Adrenal gland (tissue), 12 donors: ENCODE measurements around the gene ANTXR2. TPM values are rescaled to one million over a fixed set of nuclear protein-coding genes. Genes with fewer than 3 reads are reported as not detected.

Experiments
- DNase-seq, 7 donors: peaks; one replicate each; pipeline ENCODE4 v3.0.0-alpha.2; 2019 to 2020
- H3K27ac ChIP-seq, 5 donors: fragments of 200-600 bp; sonication (generic) in 4 of 5; 1 replicate in 3 of 5; 2 replicates in 2 of 5; pipeline versions ENCODE4 v1.5.1 to v1.8.0; 2016 to 2020; ENCODE audit warnings: mild to moderate bottlenecking in 1 of 5
- H3K27me3 ChIP-seq: fragments of 200-600 bp; 2 replicates; pipeline ENCODE4 v1.8.0; 2021
- H3K36me3 ChIP-seq, 2 donors: fragments of 200-600 bp; replicated peaks in 1 of 2; 1 replicate in 1 of 2; 2 replicates in 1 of 2; pipeline versions ENCODE4 v1.5.1 to v1.8.0; 2018 to 2022
- H3K4me1 ChIP-seq, 2 donors: fragments of 200-600 bp; replicated peaks in 1 of 2; 1 replicate in 1 of 2; 2 replicates in 1 of 2; pipeline versions ENCODE4 v1.5.1 to v1.8.0; 2018 to 2021
- H3K4me3 ChIP-seq, 4 donors: fragments of 200-600 bp; sonication (generic) in 3 of 4; one replicate each; pipeline ENCODE4 v1.5.1; 2016 to 2018
- H3K9me3 ChIP-seq, 3 donors: fragments of 200-600 bp; sonication (generic) in 1 of 3; replicated peaks in 1 of 3; 1 replicate in 2 of 3; 2 replicates in 1 of 3; pipeline versions ENCODE4 v1.5.1 to v1.8.0; 2016 to 2021
- POLR2A ChIP-seq, 2 donors: fragments of 450-650 bp; IDR thresholded peaks; one replicate each; pipeline ENCODE4 v1.6.1; 2017; ENCODE audit warnings: antibody characterized with exemption in 2 of 2, mild to moderate bottlenecking in 2 of 2, moderate library complexity in 1 of 2
- WGBS, 4 donors: extraction: QIAGEN DNeasy Blood & Tissue Kit in 2 of 4; methylation state at CpG; one replicate each; pipeline versions ENCODE4 v1.1.5 to v1.1.7; 2013 to 2017; 5-methylcytosine and 5-hydroxymethylcytosine counted together
- intact Hi-C, 2 donors: fragments of 100-400 bp; cut with DNase I; formaldehyde crosslinking; loops; one replicate each; pipeline versions ENCODE4 v1.14.1 to v1.15.0; 2022 to 2023
- polyA plus RNA-seq, 3 donors: library from polyadenylated mRNA; stranded (reverse); fragments of 200-250 nt in 2 of 3; fragments of 350-450 nt in 1 of 3; fragmentation: Illumina TruSeq in 1 of 3; extraction: RNeasy Lipid Tissue Mini Kit (QIAGEN cat#74804) in 1 of 3; gene quantifications; one replicate each; pipeline ENCODE4 v1.2.3, GENCODE V29; 2013 to 2014
- total RNA-seq, 9 donors: library from RNA; depleted of rRNA in 4 of 9; stranded (reverse); fragments of >200 nt in 4 of 9; fragments of 120-200 nt in 1 of 9; fragmentation: NEBNext Ultra II Directional in 1 of 9; extraction: Animal tissue kit (Norgen Biotek cat#: 25700) in 1 of 9; gene quantifications; one replicate each; pipeline versions ENCODE4 v1.1.0 to v1.2.4, GENCODE V29; 2013 to 2023
- TF ChIP-seq, protein P1 (sequence below), 6 experiments: fragments of 450-650 bp in 4 of 6; fragments of 200-600 bp in 2 of 6; sonication (generic) in 1 of 6; IDR thresholded peaks; 1 replicate in 5 of 6; 2 replicates in 1 of 6; pipeline versions ENCODE4 v1.5.1 to v1.8.0; 2016 to 2021; ENCODE audit warnings: antibody characterized with exemption in 6 of 6, mild to moderate bottlenecking in 2 of 6, moderate library complexity in 1 of 6
- donor health status: healthy with polysubstance abuse.
- donor health status: Bipolar disorder and iron deficiency.
- donor health status: DM: yes; HTN: yes; CAD: no.
- donor health status: DM: no; HTN: no; CAD: no.
- donor health status: DM: no; HTN: no; CAD: no.
- donor health status: DM: yes; HTN: yes; CAD: no.

The ANTXR2 gene
- total and polyA plus RNA-seq, 12 donors: 8.4 to 96.6 (median 57.7) TPM

DNA sequence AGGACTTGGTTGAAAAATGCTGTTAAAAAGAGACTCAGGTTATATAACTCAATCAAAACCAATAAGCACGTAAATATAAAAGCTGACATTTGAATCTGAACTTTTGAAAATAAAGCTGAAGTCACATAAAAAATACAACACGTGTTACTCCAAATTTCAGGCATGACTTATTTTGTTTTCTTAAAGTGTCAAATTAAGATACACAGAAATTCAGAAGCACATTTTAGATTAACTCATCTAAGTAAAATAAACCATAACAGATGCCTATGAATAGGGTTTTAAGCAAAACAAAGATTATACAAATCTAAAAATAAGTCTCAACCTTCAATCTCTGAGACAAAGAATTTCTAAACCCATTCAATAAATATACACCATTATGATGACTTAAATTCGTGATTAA lies 124.8 kb downstream of the ANTXR2 start:
- intact Hi-C loops: no loop called here
- TF ChIP-seq POLR2A (IDR thresholded peaks at IDR 0.05): no peak
- TF ChIP-seq, protein P1, sequence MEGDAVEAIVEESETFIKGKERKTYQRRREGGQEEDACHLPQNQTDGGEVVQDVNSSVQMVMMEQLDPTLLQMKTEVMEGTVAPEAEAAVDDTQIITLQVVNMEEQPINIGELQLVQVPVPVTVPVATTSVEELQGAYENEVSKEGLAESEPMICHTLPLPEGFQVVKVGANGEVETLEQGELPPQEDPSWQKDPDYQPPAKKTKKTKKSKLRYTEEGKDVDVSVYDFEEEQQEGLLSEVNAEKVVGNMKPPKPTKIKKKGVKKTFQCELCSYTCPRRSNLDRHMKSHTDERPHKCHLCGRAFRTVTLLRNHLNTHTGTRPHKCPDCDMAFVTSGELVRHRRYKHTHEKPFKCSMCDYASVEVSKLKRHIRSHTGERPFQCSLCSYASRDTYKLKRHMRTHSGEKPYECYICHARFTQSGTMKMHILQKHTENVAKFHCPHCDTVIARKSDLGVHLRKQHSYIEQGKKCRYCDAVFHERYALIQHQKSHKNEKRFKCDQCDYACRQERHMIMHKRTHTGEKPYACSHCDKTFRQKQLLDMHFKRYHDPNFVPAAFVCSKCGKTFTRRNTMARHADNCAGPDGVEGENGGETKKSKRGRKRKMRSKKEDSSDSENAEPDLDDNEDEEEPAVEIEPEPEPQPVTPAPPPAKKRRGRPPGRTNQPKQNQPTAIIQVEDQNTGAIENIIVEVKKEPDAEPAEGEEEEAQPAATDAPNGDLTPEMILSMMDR (IDR thresholded peaks at IDR 0.05): no peak
- H3K4me3 ChIP-seq: no peak overlapping the region
- no peaks in the 10 kb centered on the region for H3K27me3 ChIP-seq
- no peaks in the 10 kb centered on the region for H3K36me3 ChIP-seq
- no peak overlapping the region for H3K27ac ChIP-seq
- 73 to 77% (median 74%) methylated on average over 3 of the region's 3 CpGs for WGBS, 4 donors
- peaks cover 0 to 7% of the 10 kb centered on the region in 2 donors for H3K4me1 ChIP-seq
- no peak for DNase-seq
- H3K9me3 ChIP-seq: no peaks in the 10 kb centered on the region

DNA sequence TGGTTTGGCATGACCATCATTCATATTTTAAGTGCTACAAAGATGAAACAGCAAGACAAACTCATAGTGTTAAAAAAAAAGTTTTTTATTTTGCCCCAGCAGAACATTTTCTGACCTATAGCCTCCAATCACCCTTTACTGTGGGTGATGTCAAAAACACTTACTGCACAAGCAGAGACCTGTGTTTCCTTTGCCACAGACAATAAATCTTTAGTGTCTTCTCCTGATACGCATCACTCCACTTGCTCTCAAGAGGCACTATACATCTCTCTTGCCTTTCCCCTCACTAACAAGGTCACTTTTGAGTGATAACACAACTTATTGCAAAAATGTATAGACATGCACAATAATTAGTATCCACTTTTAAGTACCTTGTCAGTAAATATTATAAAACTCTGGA lies 125.6 kb downstream of the ANTXR2 start:
- Histone ChIP-seq H3K4me1 (peaks cover 0 to 7% of the 10 kb centered on the region in 2 donors), H3K27ac (peak overlapping the region in 1 of 5 donors; percentile 1), H3K27me3 (no peaks in the 10 kb centered on the region), H3K9me3 (no peaks in the 10 kb centered on the region), H3K36me3 (no peaks in the 10 kb centered on the region), H3K4me3 (no peak overlapping the region)
- intact Hi-C loops: no loop called here
- TF ChIP-seq POLR2A (IDR thresholded peaks at IDR 0.05): no peak
- TF ChIP-seq, protein P1 (IDR thresholded peaks at IDR 0.05): no peak
- WGBS, 4 donors: 93 to 100% (median 94%) methylated on average over 1 of the region's 1 CpG
- no peak for DNase-seq

DNA sequence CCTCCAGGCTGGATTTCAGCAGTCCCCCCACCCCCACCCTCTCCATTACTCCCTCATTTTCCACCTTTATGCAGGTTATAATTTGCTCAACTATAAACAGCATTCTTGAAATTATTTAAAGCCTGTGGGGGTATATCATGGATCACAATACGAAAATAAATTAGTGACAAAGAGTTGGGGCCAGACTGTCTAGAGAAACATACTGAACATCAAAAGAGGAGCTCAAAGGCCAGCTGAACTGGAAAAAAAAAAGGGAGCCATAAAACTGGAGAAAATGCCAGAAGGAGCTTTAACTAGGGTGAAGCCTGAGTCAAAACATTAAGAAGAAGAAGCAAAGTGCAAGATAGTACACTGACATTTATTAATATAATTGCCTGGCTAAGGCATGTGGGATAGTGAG lies 137.8 kb downstream of the ANTXR2 start:
- no peaks in the 10 kb centered on the region for H3K36me3 ChIP-seq
- no peak overlapping the region for H3K4me3 ChIP-seq
- no peaks in the 10 kb centered on the region for H3K9me3 ChIP-seq
- WGBS, 4 donors: 69 to 92% (median 80%) methylated on average over 1 of the region's 1 CpG
- no peak for TF ChIP-seq POLR2A (IDR thresholded peaks at IDR 0.05)
- TF ChIP-seq, protein P1 (IDR thresholded peaks at IDR 0.05): no peak
- no peak overlapping the region for H3K27ac ChIP-seq
- no peak for DNase-seq
- no peaks in the 10 kb centered on the region for H3K27me3 ChIP-seq
- intact Hi-C loops: no loop called here
- H3K4me1 ChIP-seq: no peaks in the 10 kb centered on the region

DNA sequence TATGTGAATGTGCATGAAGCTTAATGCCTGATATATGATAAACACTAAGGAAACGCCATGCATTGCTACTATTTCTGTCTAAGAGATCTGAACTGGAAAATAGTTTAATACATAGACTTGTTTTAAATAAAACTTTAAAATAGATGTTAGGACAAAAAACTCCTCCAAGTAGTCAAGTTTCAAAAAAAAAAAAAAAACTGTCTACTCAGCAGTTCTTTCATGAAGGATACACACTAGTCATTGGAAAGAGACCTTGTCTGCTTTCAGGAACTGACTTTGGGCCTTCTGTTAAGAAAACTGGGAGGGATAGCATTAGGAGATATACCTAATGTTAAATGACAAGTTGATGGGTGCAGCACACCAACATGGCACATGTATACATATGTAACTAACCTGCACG lies 138.4 kb downstream of the ANTXR2 start:
- TF ChIP-seq, protein P1 (IDR thresholded peaks at IDR 0.05): no peak
- no peak for TF ChIP-seq POLR2A (IDR thresholded peaks at IDR 0.05)
- no peak overlapping the region for H3K4me3 ChIP-seq
- intact Hi-C loops: no loop called here
- H3K36me3 ChIP-seq: no peaks in the 10 kb centered on the region
- no peaks in the 10 kb centered on the region for H3K4me1 ChIP-seq
- WGBS, 4 donors: 90 to 97% (median 92%) methylated on average over 2 of the region's 2 CpGs
- no peak overlapping the region for H3K27ac ChIP-seq
- no peak for DNase-seq
- no peaks in the 10 kb centered on the region for H3K9me3 ChIP-seq
- no peaks in the 10 kb centered on the region for H3K27me3 ChIP-seq
